CD14-positive monocyte (primary cell): ENCODE results near the gene HOXB4. TPM values are rescaled to one million over a fixed set of nuclear protein-coding genes. Genes with fewer than 3 reads are reported as not detected.

Experiments used
- DNase-seq, 3 donors: peaks; one replicate each; pipeline ENCODE4 v3.0.0-alpha.2; 2011 to 2022
- H2AFZ ChIP-seq: 2 replicates; pipeline ENCODE4 v1.6.0; 2012; ENCODE audit warnings: mild to moderate bottlenecking, low read depth, low read length, inconsistent platforms; ENCODE audit not compliant: insufficient read depth, poor library complexity, severe bottlenecking
- H3K27ac ChIP-seq, 2 donors: 1 replicate in 1 of 2; 2 replicates in 1 of 2; pipeline ENCODE4 v1.5.1; 2012 to 2013; ENCODE audit warnings: low read length in 2 of 2, control low read depth in 1 of 2, inconsistent platforms in 1 of 2, low read depth in 1 of 2, mild to moderate bottlenecking in 1 of 2
- H3K27me3 ChIP-seq, 2 donors: one replicate each; pipeline versions ENCODE4 v1.6.0 to v1.6.1; 2011 to 2013; ENCODE audit warnings: low read length in 2 of 2; ENCODE audit not compliant: control insufficient read depth in 2 of 2, insufficient read depth in 2 of 2
- H3K36me3 ChIP-seq, 2 donors: replicated peaks in 1 of 2; 1 replicate in 1 of 2; 2 replicates in 1 of 2; pipeline versions ENCODE4 v1.5.1 to v1.6.1; 2012 to 2013; ENCODE audit warnings: low read length in 2 of 2, control low read depth in 1 of 2, inconsistent platforms in 1 of 2, mild to moderate bottlenecking in 1 of 2; ENCODE audit not compliant: insufficient read depth in 2 of 2, control insufficient read depth in 1 of 2
- H3K4me1 ChIP-seq, 2 donors: 1 replicate in 1 of 2; 2 replicates in 1 of 2; pipeline versions ENCODE4 v1.5.1 to v1.6.1; 2012 to 2013; ENCODE audit warnings: low read length in 2 of 2, control low read depth in 1 of 2, inconsistent platforms in 1 of 2, mild to moderate bottlenecking in 1 of 2, moderate library complexity in 1 of 2; ENCODE audit not compliant: insufficient read depth in 2 of 2, control insufficient read depth in 1 of 2
- H3K4me2 ChIP-seq: replicated peaks from 2 replicates; pipeline ENCODE3; 2012; ENCODE audit warnings: low read length, moderate library complexity, mild to moderate bottlenecking; ENCODE audit not compliant: poor library complexity, severe bottlenecking; ENCODE audit errors: extremely low read depth
- H3K4me3 ChIP-seq, 3 experiments: fragments of 200-600 bp in 1 of 3; sonication (generic) in 1 of 3; replicated peaks in 1 of 3; 1 replicate in 2 of 3; 2 replicates in 1 of 3; pipeline ENCODE4 v1.5.1; 2011 to 2013; ENCODE audit warnings: low read length in 3 of 3, mild to moderate bottlenecking in 3 of 3, control low read depth in 2 of 3, low read depth in 2 of 3, inconsistent platforms in 1 of 3, moderate library complexity in 1 of 3
- H3K79me2 ChIP-seq: 2 replicates; pipeline ENCODE4 v1.6.0; 2012; ENCODE audit warnings: mild to moderate bottlenecking, control low read depth, inconsistent platforms, low read length, moderate library complexity; ENCODE audit not compliant: insufficient read depth
- H3K9ac ChIP-seq: 2 replicates; pipeline ENCODE4 v1.6.0; 2017; ENCODE audit warnings: low read length, mild to moderate bottlenecking; ENCODE audit not compliant: insufficient read depth, poor library complexity, severe bottlenecking
- H3K9me3 ChIP-seq, 2 donors: replicated peaks in 1 of 2; 1 replicate in 1 of 2; 2 replicates in 1 of 2; pipeline versions ENCODE4 v1.5.1 to v1.6.1; 2012 to 2013; ENCODE audit warnings: low read length in 2 of 2, control low read depth in 1 of 2; ENCODE audit not compliant: control insufficient read depth in 1 of 2, insufficient read depth in 1 of 2
- H4K20me1 ChIP-seq: 2 replicates; pipeline ENCODE4 v1.6.0; 2012; ENCODE audit warnings: mild to moderate bottlenecking, low read length, control low read depth, moderate library complexity; ENCODE audit not compliant: insufficient read depth
- H3K27ac Mint-ChIP-seq, 7 donors: one replicate each; pipeline ENCODE4 v1.8.0; 2020; ENCODE audit warnings: mild to moderate bottlenecking in 7 of 7, mixed read lengths in 7 of 7, moderate library complexity in 6 of 7, inconsistent platforms in 2 of 7
- H3K27me3 Mint-ChIP-seq, 3 donors: one replicate each; pipeline ENCODE4 v1.8.0; 2021 to 2022; ENCODE audit warnings: low read depth in 3 of 3, mild to moderate bottlenecking in 3 of 3, mixed read lengths in 3 of 3, moderate library complexity in 3 of 3, inconsistent platforms in 1 of 3
- H3K36me3 Mint-ChIP-seq, 2 donors: one replicate each; pipeline ENCODE4 v1.8.0; 2020; ENCODE audit warnings: mixed read lengths in 2 of 2, inconsistent platforms in 1 of 2, mild to moderate bottlenecking in 1 of 2
- H3K4me1 Mint-ChIP-seq: one replicate; pipeline ENCODE4 v1.8.0; 2020; ENCODE audit warnings: mild to moderate bottlenecking, mixed read lengths
- H3K4me3 Mint-ChIP-seq, 2 donors: one replicate each; pipeline ENCODE4 v1.8.0; 2020; ENCODE audit warnings: mild to moderate bottlenecking in 2 of 2, mixed read lengths in 2 of 2, moderate library complexity in 1 of 2
- H3K9me3 Mint-ChIP-seq, 7 donors: one replicate each; pipeline ENCODE4 v1.8.0; 2020 to 2022; ENCODE audit warnings: mixed read lengths in 7 of 7, mild to moderate bottlenecking in 6 of 7, moderate library complexity in 6 of 7, inconsistent platforms in 2 of 7
- WGBS: methylation state at CpG from one replicate; pipeline ENCODE4 v1.1.5; 2013; ENCODE audit warnings: missing lambda C conversion rate; ENCODE audit not compliant: insufficient coverage; 5-methylcytosine and 5-hydroxymethylcytosine counted together
- intact Hi-C, 2 donors: fragments of 100-400 bp; cut with micrococcal nuclease; formaldehyde crosslinking; loops; one replicate each; pipeline versions ENCODE4 v1.15.0 to v1.15.1; 2023
- polyA plus RNA-seq, 3 donors: library from polyadenylated mRNA; depleted of rRNA in 1 of 3; unstranded in 2 of 3; stranded (reverse) in 1 of 3; fragments of 300-500 nt in 2 of 3; fragments of >200 nt in 1 of 3; fragmentation: Illumina TruSeq in 2 of 3; gene quantifications; 1 replicate in 2 of 3; 2 replicates in 1 of 3; pipeline ENCODE4 v1.2.3, GENCODE V29; 2012 to 2021
- TF ChIP-seq, protein P1 (sequence below): fragments of 200-600 bp; IDR thresholded peaks from one replicate; pipeline ENCODE4 v1.8.0; 2022; ENCODE audit warnings: antibody characterized with exemption, mild to moderate bottlenecking

The HOXB4 gene
- polyA plus RNA-seq, 3 donors, result 0.16 TPM; not detected in 2

DNA sequence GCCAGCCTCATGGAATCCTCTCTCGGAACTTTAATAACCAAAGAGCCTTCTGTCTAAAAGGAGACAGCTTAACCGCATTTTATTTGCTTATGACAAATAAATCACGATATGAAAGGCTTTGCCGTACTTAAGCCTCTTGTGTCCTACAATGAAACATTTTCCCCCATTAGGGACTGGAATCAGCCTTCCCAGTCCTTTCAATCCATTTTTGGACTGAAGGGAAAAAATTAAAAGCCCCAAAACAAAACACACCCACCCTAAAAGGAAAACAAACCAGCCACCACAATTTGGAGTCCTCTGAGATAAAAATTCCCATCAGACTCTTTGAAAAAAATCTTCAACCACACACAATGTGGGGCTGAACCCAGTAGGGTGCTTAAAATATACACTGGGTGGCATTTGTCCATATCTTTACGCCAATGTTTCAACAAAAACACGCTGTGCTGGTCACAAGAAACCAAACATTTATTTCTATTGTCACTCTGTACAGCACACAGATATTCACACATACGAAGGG lies 3.0 kb downstream of the HOXB4 start:
- peaks cover 49 to 91% of the 10 kb centered on the region in 2 donors for H3K27me3 ChIP-seq
- peaks cover 47 to 76% (median 68%) of the 10 kb centered on the region in 3 donors for H3K27me3 Mint-ChIP-seq

DNA sequence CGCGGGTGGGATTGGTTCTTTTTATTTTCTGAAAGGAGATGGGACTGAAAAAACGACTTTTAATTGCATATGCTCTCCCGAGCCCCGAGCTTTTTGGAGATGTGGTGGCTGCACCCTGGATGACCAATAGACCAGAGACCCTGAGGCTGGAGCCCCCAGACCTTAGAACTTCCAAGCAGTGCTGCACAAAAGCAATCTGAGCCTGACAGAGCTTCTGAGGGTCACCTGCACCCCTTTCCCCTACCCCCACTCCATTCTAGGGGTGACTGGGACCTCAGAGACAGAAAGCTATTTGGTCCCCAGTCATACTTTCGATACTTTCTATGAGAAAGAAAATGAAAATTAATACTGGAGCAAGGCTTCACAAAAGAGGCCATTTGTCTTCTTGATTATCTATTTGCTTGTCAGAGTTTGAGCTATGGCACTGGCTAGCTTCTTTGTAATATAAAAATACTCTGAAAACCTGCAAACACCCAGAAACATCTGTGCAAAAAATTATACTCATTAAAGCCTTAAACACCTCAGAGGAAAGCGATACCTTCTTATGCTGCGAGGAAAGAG lies 3.6 kb downstream of the HOXB4 start:
- no peak overlapping the region for H2AFZ ChIP-seq
- no peaks in the 10 kb centered on the region for H3K36me3 ChIP-seq
- Mint-ChIP-seq H3K9me3 (peaks cover 4 to 24% (median 13%) of the 10 kb centered on the region in 7 donors), H3K27ac (no peak overlapping the region), H3K4me1 (peaks cover 34% of the 10 kb centered on the region), H3K27me3 (peaks cover 42 to 72% (median 64%) of the 10 kb centered on the region in 3 donors), H3K36me3 (peaks cover 7 to 14% of the 10 kb centered on the region in 2 donors), H3K4me3 (peak overlapping the region in 1 of 2 donors; percentile 8)
- TF ChIP-seq, protein P1, sequence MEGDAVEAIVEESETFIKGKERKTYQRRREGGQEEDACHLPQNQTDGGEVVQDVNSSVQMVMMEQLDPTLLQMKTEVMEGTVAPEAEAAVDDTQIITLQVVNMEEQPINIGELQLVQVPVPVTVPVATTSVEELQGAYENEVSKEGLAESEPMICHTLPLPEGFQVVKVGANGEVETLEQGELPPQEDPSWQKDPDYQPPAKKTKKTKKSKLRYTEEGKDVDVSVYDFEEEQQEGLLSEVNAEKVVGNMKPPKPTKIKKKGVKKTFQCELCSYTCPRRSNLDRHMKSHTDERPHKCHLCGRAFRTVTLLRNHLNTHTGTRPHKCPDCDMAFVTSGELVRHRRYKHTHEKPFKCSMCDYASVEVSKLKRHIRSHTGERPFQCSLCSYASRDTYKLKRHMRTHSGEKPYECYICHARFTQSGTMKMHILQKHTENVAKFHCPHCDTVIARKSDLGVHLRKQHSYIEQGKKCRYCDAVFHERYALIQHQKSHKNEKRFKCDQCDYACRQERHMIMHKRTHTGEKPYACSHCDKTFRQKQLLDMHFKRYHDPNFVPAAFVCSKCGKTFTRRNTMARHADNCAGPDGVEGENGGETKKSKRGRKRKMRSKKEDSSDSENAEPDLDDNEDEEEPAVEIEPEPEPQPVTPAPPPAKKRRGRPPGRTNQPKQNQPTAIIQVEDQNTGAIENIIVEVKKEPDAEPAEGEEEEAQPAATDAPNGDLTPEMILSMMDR, result no peak
- H3K9ac ChIP-seq, result no peak overlapping the region
- intact Hi-C loops, result no loop called here
- no peaks in the 10 kb centered on the region for H3K79me2 ChIP-seq
- DNase-seq, result no peak
- WGBS, result 100% methylated on average over 4 of the region's 8 CpGs
- H3K4me1 ChIP-seq, result peaks cover 28 to 38% of the 10 kb centered on the region in 2 donors
- H3K9me3 ChIP-seq, result peaks cover 0 to 9% of the 10 kb centered on the region in 2 donors
- H3K27me3 ChIP-seq, result peaks cover 49 to 91% of the 10 kb centered on the region in 2 donors
- no peak overlapping the region for H3K4me2 ChIP-seq
- no peaks in the 10 kb centered on the region for H4K20me1 ChIP-seq
- H3K27ac ChIP-seq, result no peak overlapping the region
- no peak overlapping the region for H3K4me3 ChIP-seq

More for the DNA sequence above, 3.0 kb downstream of the HOXB4 start:
- WGBS, result 86% methylated on average over 3 of the region's 7 CpGs
- DNase-seq, result no peak
- no peak overlapping the region for H3K27ac Mint-ChIP-seq
- Histone ChIP-seq H3K36me3 (no peaks in the 10 kb centered on the region), H2AFZ (no peak overlapping the region), H3K79me2 (no peaks in the 10 kb centered on the region), H3K4me1 (peaks cover 28 to 38% of the 10 kb centered on the region in 2 donors), H3K9me3 (peaks cover 0 to 9% of the 10 kb centered on the region in 2 donors), H4K20me1 (no peaks in the 10 kb centered on the region), H3K27ac (no peak overlapping the region), H3K4me3 (no peak overlapping the region), H3K9ac (no peak overlapping the region), H3K4me2 (no peak overlapping the region)
- peak overlapping the region in 1 of 2 donors; percentile 4 for H3K4me3 Mint-ChIP-seq
- peaks cover 10 to 16% of the 10 kb centered on the region in 2 donors for H3K36me3 Mint-ChIP-seq
- H3K9me3 Mint-ChIP-seq, result peaks cover 4 to 29% (median 16%) of the 10 kb centered on the region in 7 donors
- H3K4me1 Mint-ChIP-seq, result peaks cover 36% of the 10 kb centered on the region
- TF ChIP-seq, protein P1, result no peak
- intact Hi-C loops, result no loop called here
